GM21825 (cell line): ENCODE measurements around the gene ZNF273.
"Not testable (repeated sequence)": the region's sequence is repeated elsewhere in the genome, so short reads cannot be mapped to it uniquely, and the experiment has no call there.

Source experiments
- ATAC-seq: cut with Tn5 transposase; IDR thresholded peaks from one replicate; pipeline ENCODE4 v1.9.1; 2021; ENCODE audit warnings: mild to moderate bottlenecking, moderate library complexity; ENCODE audit not compliant: unreplicated experiment

ZNF273 gene

GRCh38 chr7:64944667-64945502 is 41.8 kb downstream of the ZNF273 start:
- ATAC-seq, result not testable (repeated sequence)

- no peak for ATAC-seq
These were observed 42.6 kb downstream of the ZNF273 start for GRCh38 chr7:64945503-64946175.

- no peak for ATAC-seq
These were observed 43.7 kb downstream of the ZNF273 start for GRCh38 chr7:64946772-64947171.

- no peak for ATAC-seq
These were observed 44.4 kb downstream of the ZNF273 start for GRCh38 chr7:64947252-64948000.

GRCh38 chr7:64948774-64949173 is 45.7 kb downstream of the ZNF273 start:
- not testable (repeated sequence) for ATAC-seq

DNA sequence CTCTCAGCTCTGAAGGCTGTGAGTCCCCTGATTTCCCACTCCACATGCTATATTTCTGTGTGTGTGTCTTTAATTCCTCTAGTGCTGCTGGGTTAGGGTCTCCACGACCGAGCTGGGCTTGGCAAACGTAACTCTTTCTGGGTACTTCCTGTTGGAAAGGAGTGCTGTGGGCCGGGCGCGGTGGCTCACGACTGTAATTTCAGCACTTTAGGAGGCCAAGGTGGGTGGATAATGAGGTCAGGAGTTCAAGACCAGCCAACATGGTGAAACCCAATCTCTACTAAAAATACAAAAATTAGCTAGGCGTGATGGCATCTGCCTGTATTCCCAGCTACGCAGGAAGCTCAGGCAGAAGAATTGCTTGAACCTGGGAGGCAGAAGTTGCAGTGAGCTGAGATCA is 47.6 kb downstream of the ZNF273 start:
- ATAC-seq, result not testable (repeated sequence)

- no peak for ATAC-seq
These were observed 48.3 kb downstream of the ZNF273 start for GRCh38 chr7:64951250-64951848.

- no peak for ATAC-seq
These were observed 56.1 kb downstream of the ZNF273 start for GRCh38 chr7:64959072-64959747.

DNA sequence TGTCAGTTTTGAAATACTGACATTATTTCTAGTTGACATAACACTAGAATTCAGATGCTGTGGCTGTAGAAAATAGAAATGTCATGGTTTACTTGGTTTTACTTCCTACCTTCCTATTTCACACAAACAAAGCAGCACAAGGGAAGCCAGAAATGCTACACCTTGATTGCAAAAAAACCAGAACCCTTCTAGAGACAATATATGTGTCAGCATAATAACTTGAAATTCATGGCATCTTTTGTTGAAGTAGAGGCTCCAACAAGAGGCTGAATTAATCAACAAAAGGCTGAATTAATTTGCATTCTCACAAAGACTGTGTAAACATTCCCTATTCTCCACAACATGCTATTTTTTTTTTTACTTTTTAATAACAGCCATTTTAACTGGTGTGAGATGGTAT is 62.5 kb downstream of the ZNF273 start:
- ATAC-seq, result no peak

DNA sequence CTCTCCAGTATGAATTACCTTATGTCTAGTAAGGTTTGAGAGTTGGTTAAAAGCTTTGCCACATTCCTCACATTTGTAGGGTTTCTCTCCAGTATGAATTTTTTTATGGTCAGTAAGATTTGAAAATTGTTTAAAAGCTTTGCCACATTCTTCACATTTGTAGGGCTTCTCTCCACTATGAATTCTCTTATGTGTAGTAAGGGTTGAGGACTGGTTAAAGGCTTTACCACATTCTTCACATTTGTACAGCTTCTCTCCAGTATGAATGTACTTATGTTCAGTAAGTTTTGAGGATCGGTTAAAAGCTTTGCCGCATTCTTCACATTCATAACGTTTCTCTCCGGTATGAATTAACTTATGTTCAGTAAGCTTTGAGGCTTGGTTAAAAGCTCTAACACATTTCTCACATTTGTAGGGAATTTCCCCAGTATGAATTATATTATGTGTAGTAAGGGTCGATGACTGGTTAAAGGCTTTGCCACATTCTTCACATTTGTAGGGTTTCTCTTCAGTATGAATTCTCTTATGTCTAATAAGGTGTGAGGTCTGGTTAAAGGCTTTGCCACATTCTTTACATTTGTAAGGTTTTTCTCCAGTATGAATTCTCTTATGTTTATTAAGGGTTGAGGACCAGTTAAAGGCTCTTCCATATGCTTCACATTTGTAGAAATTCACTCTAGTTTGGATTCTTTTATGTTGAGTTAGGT is 75.6 kb downstream of the ZNF273 start:
- no peak for ATAC-seq
